ENCODE measurements around the gene WDR5.

- TF ChIP-seq CTCF (conservative IDR thresholded peaks at IDR 0.05 in 1 of 2, IDR thresholded peaks at IDR 0.05 in 1 of 2; ENCODE audit: low read depth in 1 of 2, low read length in 2 of 2): no peak
- TF ChIP-seq EZH2 (IDR thresholded peaks at IDR 0.05; ENCODE audit: low read length, missing control alignments): no peak
Observed at GRCh38 chr9:134187110-134187531, 51.2 kb downstream of the WDR5 start.
